GF-D8 (cell line): ENCODE data around the gene OSTC.
"Not testable (repeated sequence)": the region's sequence is repeated elsewhere in the genome, so short reads cannot be mapped to it uniquely, and the experiment has no call there.

ENCODE experiments used
- DNase-seq: peaks from one replicate; lab custom pipeline; 2025; lab: John Stamatoyannopoulos, UW

OSTC gene

GRCh38 chr4:108646706-108647105, 3.7 kb upstream of the OSTC start:
- no peak for DNase-seq

- no peak for DNase-seq
These were observed 562 bp upstream of the OSTC start for GRCh38 chr4:108649863-108650211.

GRCh38 chr4:108651014-108651791, 804 bp downstream of the OSTC start:
- peak; percentile 12 for DNase-seq

GRCh38 chr4:108662629-108663028, 12.2 kb downstream of the OSTC start:
- DNase-seq: no peak

GRCh38 chr4:108674356-108674977, 24.1 kb downstream of the OSTC start:
- no peak for DNase-seq

GRCh38 chr4:108681321-108681809, 31.0 kb downstream of the OSTC start:
- DNase-seq: no peak

- DNase-seq: no peak
These were observed 33.1 kb downstream of the OSTC start for GRCh38 chr4:108683479-108683878.

- no peak for DNase-seq
These were observed 34.8 kb downstream of the OSTC start for GRCh38 chr4:108685036-108685686.

- no peak for DNase-seq
These were observed 40.3 kb downstream of the OSTC start for GRCh38 chr4:108690738-108691137.

- no peak for DNase-seq
These were observed 42.8 kb downstream of the OSTC start for GRCh38 chr4:108693211-108693610.

GRCh38 chr4:108693819-108694218, 43.4 kb downstream of the OSTC start:
- DNase-seq: no peak

- no peak for DNase-seq
These were observed 44.0 kb downstream of the OSTC start for GRCh38 chr4:108694423-108694822.

- DNase-seq: no peak
These were observed 44.7 kb downstream of the OSTC start for GRCh38 chr4:108695062-108695461.

GRCh38 chr4:108696160-108696559, 45.8 kb downstream of the OSTC start:
- DNase-seq: no peak

GRCh38 chr4:108700081-108700757, 49.8 kb downstream of the OSTC start:
- no peak for DNase-seq

GRCh38 chr4:108702960-108703359, 52.6 kb downstream of the OSTC start:
- no peak for DNase-seq

GRCh38 chr4:108703370-108703769, 53.0 kb downstream of the OSTC start:
- DNase-seq: no peak

GRCh38 chr4:108703966-108704365, 53.6 kb downstream of the OSTC start:
- DNase-seq: no peak

- DNase-seq: no peak
These were observed 55.9 kb downstream of the OSTC start for GRCh38 chr4:108706289-108706688.

- no peak for DNase-seq
These were observed 58.8 kb downstream of the OSTC start for GRCh38 chr4:108709234-108709633.

- DNase-seq: no peak
These were observed 59.3 kb downstream of the OSTC start for GRCh38 chr4:108709722-108710121.

GRCh38 chr4:108710578-108710977, 60.2 kb downstream of the OSTC start:
- DNase-seq: not testable (repeated sequence)

- no peak for DNase-seq
These were observed 64.5 kb downstream of the OSTC start for GRCh38 chr4:108714880-108715279.
